ENCODE measurements around the gene ZSCAN18. TPM values are rescaled to one million over a fixed set of nuclear protein-coding genes. Genes with fewer than 3 reads are reported as not detected.

Gene ZSCAN18
- total RNA-seq, 2 donors from 2014 or later: 48.3 to 65.7 TPM

GRCh38 chr19:58084596-58085347 lies 13.3 kb downstream of the ZSCAN18 start:
- peaks cover 55% of the 10 kb centered on the region for H3K36me3 ChIP-seq
- TF ChIP-seq CTCF (IDR thresholded peaks at IDR 0.05): no peak
- no peaks in the 10 kb centered on the region for H3K27me3 ChIP-seq
- no peak for DNase-seq (ENCODE audit: low spot score)
- H3K9me3 ChIP-seq: peaks cover 14 to 73% of the 10 kb centered on the region in 2 donors
- H3K27ac ChIP-seq: no peak overlapping the region
- H3K4me1 ChIP-seq: no peaks in the 10 kb centered on the region
- no peak overlapping the region for H3K4me3 ChIP-seq

- Histone ChIP-seq H3K27ac (no peak overlapping the region), H3K36me3 (peaks cover 44% of the 10 kb centered on the region), H3K9me3 (peaks cover 14 to 74% of the 10 kb centered on the region in 2 donors), H3K4me3 (no peak overlapping the region), H3K27me3 (no peaks in the 10 kb centered on the region), H3K4me1 (no peaks in the 10 kb centered on the region)
- TF ChIP-seq CTCF (IDR thresholded peaks at IDR 0.05): no peak
- no peak for DNase-seq (ENCODE audit: low spot score)
These were observed 15.0 kb downstream of the ZSCAN18 start for GRCh38 chr19:58083021-58083420.

- no peak overlapping the region for H3K27ac ChIP-seq
- peaks cover 17% of the 10 kb centered on the region for H3K36me3 ChIP-seq
- H3K4me3 ChIP-seq: no peak overlapping the region
- TF ChIP-seq CTCF (IDR thresholded peaks at IDR 0.05): no peak
- H3K9me3 ChIP-seq: peaks cover 14 to 67% of the 10 kb centered on the region in 2 donors
- H3K4me1 ChIP-seq: no peaks in the 10 kb centered on the region
- no peak for DNase-seq (ENCODE audit: low spot score)
- no peaks in the 10 kb centered on the region for H3K27me3 ChIP-seq
These were observed 18.2 kb downstream of the ZSCAN18 start for GRCh38 chr19:58079792-58080191.

- Histone ChIP-seq H3K27me3 (no peaks in the 10 kb centered on the region), H3K9me3 (peaks cover 31 to 83% of the 10 kb centered on the region in 2 donors), H3K27ac (no peak overlapping the region), H3K4me1 (no peaks in the 10 kb centered on the region), H3K36me3 (peaks cover 36% of the 10 kb centered on the region), H3K4me3 (no peak overlapping the region)
- TF ChIP-seq CTCF (IDR thresholded peaks at IDR 0.05): no peak
- no peak for DNase-seq (ENCODE audit: low spot score)
These were observed 30.7 kb downstream of the ZSCAN18 start for GRCh38 chr19:58067240-58067912.

- no peak for TF ChIP-seq CTCF (IDR thresholded peaks at IDR 0.05)
- H3K27ac ChIP-seq: no peak overlapping the region
- no peak for DNase-seq (ENCODE audit: low spot score)
- H3K4me3 ChIP-seq: no peak overlapping the region
- H3K27me3 ChIP-seq: no peaks in the 10 kb centered on the region
- peaks cover 31 to 46% of the 10 kb centered on the region in 2 donors for H3K9me3 ChIP-seq
- H3K4me1 ChIP-seq: peaks cover 0 to 10% of the 10 kb centered on the region in 2 donors
- H3K36me3 ChIP-seq: peaks cover 36% of the 10 kb centered on the region
These were observed 34.3 kb downstream of the ZSCAN18 start for GRCh38 chr19:58063712-58064111.
